Activated CD4-positive, CD25-positive, alpha-beta regulatory T cell treated with anti-CD3 and anti-CD28 coated beads, Interleukin-2, amount 50 U/mL, for 72 hours (primary cell): Measurements from ENCODE around the gene SLC49A4.

Experiments
- DNase-seq: peaks from one replicate; pipeline ENCODE4 v3.0.0; 2021

Gene SLC49A4

GRCh38 chr3:122912772-122913538, 118.1 kb downstream of the SLC49A4 start:
- no peak for DNase-seq

GRCh38 chr3:122913539-122914100, 118.8 kb downstream of the SLC49A4 start:
- no peak for DNase-seq

- DNase-seq, result no peak
Measured at GRCh38 chr3:122915300-122916055, 120.6 kb downstream of the SLC49A4 start.

GRCh38 chr3:122916084-122916483, 121.2 kb downstream of the SLC49A4 start:
- no peak for DNase-seq

- DNase-seq, result no peak
Measured at GRCh38 chr3:122916580-122916979, 121.7 kb downstream of the SLC49A4 start.

- no peak for DNase-seq
Measured at GRCh38 chr3:122917412-122917811, 122.5 kb downstream of the SLC49A4 start.

GRCh38 chr3:122918576-122919290, 123.9 kb downstream of the SLC49A4 start:
- DNase-seq, result no peak

GRCh38 chr3:122919291-122919610, 124.4 kb downstream of the SLC49A4 start:
- DNase-seq, result no peak

- DNase-seq, result no peak
Measured at GRCh38 chr3:122920986-122921385, 126.1 kb downstream of the SLC49A4 start.

GRCh38 chr3:122921791-122922651, 127.2 kb downstream of the SLC49A4 start:
- DNase-seq, result no peak

- no peak for DNase-seq
Measured at GRCh38 chr3:122923611-122924010, 128.7 kb downstream of the SLC49A4 start.

- DNase-seq, result no peak
Measured at GRCh38 chr3:122924056-122924455, 129.2 kb downstream of the SLC49A4 start.

- no peak for DNase-seq
Measured at GRCh38 chr3:122925756-122926155, 130.9 kb downstream of the SLC49A4 start.

- DNase-seq, result no peak
Measured at GRCh38 chr3:122926322-122926721, 131.5 kb downstream of the SLC49A4 start.

- DNase-seq, result no peak
Measured at GRCh38 chr3:122926811-122927210, 131.9 kb downstream of the SLC49A4 start.

- DNase-seq, result no peak
Measured at GRCh38 chr3:122927726-122928125, 132.9 kb downstream of the SLC49A4 start.

GRCh38 chr3:122928396-122929187, 133.7 kb downstream of the SLC49A4 start:
- DNase-seq, result no peak

- DNase-seq, result no peak
Measured at GRCh38 chr3:122929188-122930062, 134.6 kb downstream of the SLC49A4 start.

- no peak for DNase-seq
Measured at GRCh38 chr3:122930063-122930997, 135.5 kb downstream of the SLC49A4 start.
